Keratinocyte (primary cell): ENCODE measurements around the gene GPR37L1. TPM values are rescaled to one million over a fixed set of nuclear protein-coding genes. Genes with fewer than 3 reads are reported as not detected.

Source experiments
- DNase-seq: peaks from one replicate; pipeline ENCODE4 v3.0.0-alpha.2; 2011; ENCODE audit warnings: low read depth, missing footprints, low spot score
- FAIRE-seq: peaks from 2 replicates; lab custom pipeline; 2011; peaks lifted over from hg19 to GRCh38; lab: Jason Lieb, UNC
- H2AFZ ChIP-seq: 2 replicates; pipeline ENCODE4 v1.6.0; 2012; ENCODE audit warnings: low read length, control low read depth, inconsistent platforms; ENCODE audit not compliant: control insufficient read depth
- H3K27ac ChIP-seq: 2 replicates; pipeline ENCODE4 v1.5.1; 2011; ENCODE audit warnings: low read length; ENCODE audit not compliant: control insufficient read depth, insufficient read depth
- H3K27me3 ChIP-seq: 3 replicates; pipeline ENCODE4 v1.6.0; 2011; ENCODE audit warnings: low read length; ENCODE audit not compliant: control insufficient read depth, insufficient read depth; ENCODE audit errors: extremely low read depth
- H3K36me3 ChIP-seq, 2 experiments: 2 replicates in 1 of 2; 3 replicates in 1 of 2; pipeline ENCODE4 v1.5.1; 2011; ENCODE audit warnings: low read length in 2 of 2, mild to moderate bottlenecking in 1 of 2; ENCODE audit not compliant: control insufficient read depth in 2 of 2, insufficient read depth in 2 of 2; ENCODE audit errors: extremely low read depth in 1 of 2
- H3K4me1 ChIP-seq: 3 replicates; pipeline ENCODE4 v1.5.1; 2011; ENCODE audit warnings: low read length; ENCODE audit not compliant: control insufficient read depth, insufficient read depth; ENCODE audit errors: extremely low read depth
- H3K4me2 ChIP-seq: 3 replicates; pipeline ENCODE4 v1.6.0; 2011; ENCODE audit warnings: low read depth, low read length; ENCODE audit not compliant: control insufficient read depth, insufficient read depth; ENCODE audit errors: extremely low read depth
- H3K4me3 ChIP-seq, 3 experiments: fragments of 200-600 bp in 1 of 3; sonication (generic) in 1 of 3; 2 replicates in 2 of 3; 3 replicates in 1 of 3; pipeline ENCODE4 v1.5.1; 2011 to 2016; ENCODE audit warnings: low read length in 3 of 3, mild to moderate bottlenecking in 3 of 3, control low read depth in 2 of 3, inconsistent platforms in 1 of 3, low read depth in 1 of 3, mixed read lengths in 1 of 3, mixed run types in 1 of 3, moderate library complexity in 1 of 3; ENCODE audit not compliant: control insufficient read depth in 2 of 3, insufficient read depth in 2 of 3; ENCODE audit errors: extremely low read depth in 1 of 3
- H3K79me2 ChIP-seq: 2 replicates; pipeline ENCODE4 v1.6.0; 2012; ENCODE audit warnings: low read length; ENCODE audit not compliant: control insufficient read depth, insufficient read depth
- H3K9ac ChIP-seq: 3 replicates; pipeline ENCODE4 v1.6.0; 2011; ENCODE audit warnings: low read length; ENCODE audit not compliant: control insufficient read depth, insufficient read depth; ENCODE audit errors: extremely low read depth
- H3K9me1 ChIP-seq: 3 replicates; pipeline ENCODE4 v1.6.0; 2011; ENCODE audit warnings: low read length; ENCODE audit not compliant: control insufficient read depth, insufficient read depth; ENCODE audit errors: extremely low read depth
- H3K9me3 ChIP-seq: 2 replicates; pipeline ENCODE4 v1.5.1; 2012; ENCODE audit warnings: low read depth, low read length; ENCODE audit not compliant: control insufficient read depth
- H4K20me1 ChIP-seq: 3 replicates; pipeline ENCODE4 v1.6.0; 2011; ENCODE audit warnings: low read length; ENCODE audit not compliant: control insufficient read depth, insufficient read depth; ENCODE audit errors: extremely low read depth
- CTCF ChIP-seq, 3 experiments: IDR thresholded peaks in 1 of 3; conservative IDR thresholded peaks in 1 of 3; optimal IDR thresholded peaks in 1 of 3; 2 replicates in 2 of 3; 3 replicates in 1 of 3; pipeline versions ENCODE3 to v1.5.1; 2011; ENCODE audit warnings: low read length in 3 of 3, mild to moderate bottlenecking in 3 of 3, moderate library complexity in 2 of 3, control low read depth in 1 of 3, inconsistent platforms in 1 of 3; ENCODE audit not compliant: insufficient read depth in 2 of 3; ENCODE audit errors: extremely low read depth in 1 of 3
- EZH2 ChIP-seq: IDR thresholded peaks from one replicate; pipeline ENCODE4 v1.6.1; 2012; ENCODE audit warnings: inconsistent platforms, mild to moderate bottlenecking, low read length, moderate library complexity
- dilution Hi-C: fragments of 300-500 bp; cut with MboI; formaldehyde crosslinking; loops from one replicate; pipeline ENCODE4 v1.7.0; 2020; ENCODE audit warnings: low sequenced_read_pairs; ENCODE audit not compliant: extremely low pct_ligation_motif_present
- polyA plus RNA-seq, 5 experiments: library from polyadenylated mRNA; depleted of rRNA in 3 of 5; stranded (reverse) in 3 of 5; stranded (forward) in 1 of 5; unstranded in 1 of 5; fragments of >200 nt; gene quantifications; 1 replicate in 1 of 5; 2 replicates in 3 of 5; 3 replicates in 1 of 5; pipeline versions ENCODE4 v1.2.1 to v1.2.3, GENCODE V29; 2011 to 2012; ENCODE audit warnings: missing spikeins in 2 of 5, low read depth in 1 of 5, low replicate concordance in 1 of 5

GPR37L1 gene
- polyA plus RNA-seq, 1 donor (not counting 4 experiments of a cell fraction or from before 2014, with no cell fraction given) = not detected

GRCh38 chr1:202076050-202076511 lies 46.6 kb upstream of the GPR37L1 start:
- Histone ChIP-seq H3K9me3 (no peaks in the 10 kb centered on the region), H3K4me2 (no peak overlapping the region), H4K20me1 (no peaks in the 10 kb centered on the region), H3K9ac (no peak overlapping the region), H3K27ac (no peak overlapping the region), H3K9me1 (no peaks in the 10 kb centered on the region), H2AFZ (no peak overlapping the region), H3K4me3 (no peak overlapping the region), H3K79me2 (no peaks in the 10 kb centered on the region), H3K27me3 (no peaks in the 10 kb centered on the region), H3K36me3 (no peaks in the 10 kb centered on the region), H3K4me1 (peaks cover 13% of the 10 kb centered on the region)
- FAIRE-seq (no peak), DNase-seq (no peak)
- TF ChIP-seq EZH2 (no peak), CTCF (optimal IDR thresholded peaks at IDR 0.05 in 1 of 3, IDR thresholded peaks at IDR 0.05 in 1 of 3, conservative IDR thresholded peaks at IDR 0.05 in 1 of 3; ENCODE audit: extremely low read depth in 1 of 3, insufficient read depth in 2 of 3, low read length in 3 of 3) (no peak)
- dilution Hi-C loops = no loop called here

- Histone ChIP-seq H3K4me2 (no peak overlapping the region), H2AFZ (no peak overlapping the region), H3K27ac (no peak overlapping the region), H3K4me1 (peaks cover 13% of the 10 kb centered on the region), H3K9ac (no peak overlapping the region), H4K20me1 (no peaks in the 10 kb centered on the region), H3K36me3 (no peaks in the 10 kb centered on the region), H3K9me1 (no peaks in the 10 kb centered on the region), H3K27me3 (no peaks in the 10 kb centered on the region), H3K4me3 (no peak overlapping the region), H3K79me2 (no peaks in the 10 kb centered on the region), H3K9me3 (no peaks in the 10 kb centered on the region)
- dilution Hi-C loops = no loop called here
- TF ChIP-seq EZH2 = no peak
- TF ChIP-seq CTCF (optimal IDR thresholded peaks at IDR 0.05 in 1 of 3, IDR thresholded peaks at IDR 0.05 in 1 of 3, conservative IDR thresholded peaks at IDR 0.05 in 1 of 3; ENCODE audit: extremely low read depth in 1 of 3, insufficient read depth in 2 of 3, low read length in 3 of 3) = no peak
- FAIRE-seq (no peak), DNase-seq (no peak)
These were observed 44.5 kb upstream of the GPR37L1 start for GRCh38 chr1:202078241-202078640.
